ENCODE data around the gene WSCD1.

Gene WSCD1

GRCh38 chr17:6160911-6161855 lies 91.0 kb downstream of the WSCD1 start:
- no peak for DNase-seq (ENCODE audit: low spot score)

GRCh38 chr17:6162216-6162615 lies 92.0 kb downstream of the WSCD1 start:
- no peak for DNase-seq (ENCODE audit: low spot score)

- no peak for DNase-seq (ENCODE audit: low spot score)
These were observed 92.7 kb downstream of the WSCD1 start for GRCh38 chr17:6162892-6163291.

- no peak for DNase-seq (ENCODE audit: low spot score)
These were observed 93.6 kb downstream of the WSCD1 start for GRCh38 chr17:6163612-6164333.

- DNase-seq (ENCODE audit: low spot score) = no peak
These were observed 94.8 kb downstream of the WSCD1 start for GRCh38 chr17:6164996-6165395.

- DNase-seq (ENCODE audit: low spot score) = no peak
These were observed 95.6 kb downstream of the WSCD1 start for GRCh38 chr17:6165806-6166205.

GRCh38 chr17:6166492-6167179 lies 96.5 kb downstream of the WSCD1 start:
- DNase-seq (ENCODE audit: low spot score) = no peak

GRCh38 chr17:6168296-6168695 lies 98.1 kb downstream of the WSCD1 start:
- DNase-seq (ENCODE audit: low spot score) = no peak

GRCh38 chr17:6170349-6170748 lies 100.2 kb downstream of the WSCD1 start:
- no peak for DNase-seq (ENCODE audit: low spot score)

GRCh38 chr17:6172642-6173330 lies 102.6 kb downstream of the WSCD1 start:
- DNase-seq (ENCODE audit: low spot score) = no peak

GRCh38 chr17:6173653-6174052 lies 103.5 kb downstream of the WSCD1 start:
- no peak for DNase-seq (ENCODE audit: low spot score)

Data from GM03348 (cell line).